HG02938 (cell line): ENCODE data around the gene ATP5F1A.
"Not testable (repeated sequence)": the region's sequence is repeated elsewhere in the genome, so short reads cannot be mapped to it uniquely, and the experiment has no call there.

Source experiments
- ATAC-seq: cut with Tn5 transposase; IDR thresholded peaks from one replicate; pipeline ENCODE4 v1.9.1; 2021; ENCODE audit warnings: mild to moderate bottlenecking, moderate library complexity; ENCODE audit not compliant: unreplicated experiment

Gene ATP5F1A

DNA sequence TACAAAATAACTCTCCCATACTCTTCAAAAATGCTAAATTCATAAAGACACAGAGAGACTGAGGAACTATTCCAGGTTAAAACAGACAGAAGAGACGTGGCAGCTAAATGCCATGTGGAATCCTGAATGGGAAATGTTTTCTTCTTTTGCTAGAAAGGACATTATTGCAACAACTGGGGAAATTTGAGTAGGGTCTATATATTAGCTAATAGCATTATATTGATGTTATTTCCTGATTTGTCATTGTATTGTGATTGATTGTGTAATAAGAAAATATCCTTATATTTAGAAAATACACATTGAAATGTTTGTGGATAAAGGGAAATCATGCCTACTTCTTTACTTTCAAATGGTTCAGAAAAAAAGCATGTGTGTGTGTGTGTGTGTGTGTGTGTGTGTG is 49.5 kb downstream of the ATP5F1A start:
- ATAC-seq, result no peak

DNA sequence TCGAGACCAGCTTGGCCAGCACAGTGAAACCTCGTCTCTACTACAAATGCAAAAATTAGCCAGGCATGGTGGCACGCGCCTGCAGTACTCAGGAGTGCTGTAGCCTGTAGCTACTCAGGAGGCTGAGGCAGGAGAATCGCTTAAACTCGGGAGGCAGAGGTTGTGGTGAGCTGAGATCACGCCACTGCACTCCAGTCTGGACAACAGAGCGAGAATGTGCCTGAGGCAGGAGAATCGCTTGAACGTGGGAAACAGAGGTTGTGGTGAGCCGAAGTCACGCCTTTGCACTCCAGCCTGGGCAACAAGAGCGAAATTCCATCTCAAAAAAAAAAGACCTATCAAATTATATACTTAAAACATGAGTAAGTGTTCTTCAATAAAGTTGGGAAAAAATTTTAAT is 50.7 kb downstream of the ATP5F1A start:
- not testable (repeated sequence) for ATAC-seq

DNA sequence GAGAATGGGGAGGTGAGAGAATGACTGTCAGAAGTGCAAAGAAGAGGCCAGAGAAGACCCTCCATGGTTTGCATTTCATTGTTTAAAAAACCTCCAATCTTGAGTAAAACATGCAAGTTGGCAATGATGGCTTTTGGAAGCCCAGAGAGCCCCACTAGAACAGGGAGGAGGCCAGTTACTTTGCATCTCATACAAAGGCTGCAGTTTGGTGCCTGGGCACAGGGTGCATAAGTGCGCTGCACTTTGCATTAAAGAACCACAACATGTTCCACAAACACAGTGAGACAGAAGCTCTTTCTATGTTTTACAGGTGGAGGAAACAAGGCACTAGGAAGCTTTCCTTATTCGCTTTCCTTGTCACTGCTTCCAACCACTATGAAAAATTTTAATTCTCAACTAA is 51.4 kb downstream of the ATP5F1A start:
- no peak for ATAC-seq

DNA sequence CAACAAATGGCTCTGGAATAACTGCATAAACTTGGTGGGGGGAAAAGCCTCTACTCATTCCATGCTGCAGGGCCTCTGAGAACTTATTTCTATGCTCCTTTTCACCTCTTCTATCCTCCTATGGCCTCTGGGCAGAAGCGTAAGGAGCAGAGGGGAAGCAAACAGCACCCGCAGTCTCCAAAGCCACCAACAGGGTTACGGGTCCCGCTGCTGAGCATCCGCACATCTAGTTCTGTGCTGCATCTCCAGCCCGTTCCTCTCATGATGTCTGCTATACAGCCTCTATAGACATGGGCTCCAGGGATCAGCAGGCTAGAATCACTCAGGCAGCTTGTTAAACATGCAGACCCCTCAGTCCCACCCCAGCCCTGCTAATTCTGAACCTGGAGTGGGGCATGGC is 52.0 kb downstream of the ATP5F1A start:
- no peak for ATAC-seq

DNA sequence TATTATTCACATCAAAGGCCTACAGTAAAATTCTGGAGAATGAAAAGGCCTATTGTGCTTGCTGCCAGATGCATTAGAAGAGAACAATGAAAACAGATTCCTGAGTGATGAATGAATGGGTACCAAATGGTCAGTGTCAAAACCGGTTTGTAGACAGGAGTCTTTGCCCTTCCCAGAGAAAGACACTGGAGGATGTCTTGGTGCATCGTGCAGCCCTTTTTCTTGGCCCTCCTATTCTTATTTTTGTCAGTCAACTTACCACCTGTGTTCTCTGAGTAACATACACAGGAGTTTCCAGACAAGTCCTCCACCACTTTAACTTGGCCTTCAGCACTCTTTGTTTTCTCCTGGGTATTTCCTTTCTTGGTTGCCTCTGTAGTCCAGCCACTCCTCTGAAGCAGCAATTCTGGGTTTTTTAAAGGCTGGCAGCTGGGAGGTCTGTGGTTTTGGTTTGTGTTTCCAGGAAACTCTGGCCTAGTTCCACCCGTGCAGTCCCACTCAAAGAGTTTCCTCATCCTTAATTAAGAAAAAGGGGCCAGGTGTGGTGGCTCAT is 55.4 kb downstream of the ATP5F1A start:
- ATAC-seq, result no peak

GRCh38 chr18:46040747-46041104 is 57.4 kb downstream of the ATP5F1A start:
- ATAC-seq, result no peak

DNA sequence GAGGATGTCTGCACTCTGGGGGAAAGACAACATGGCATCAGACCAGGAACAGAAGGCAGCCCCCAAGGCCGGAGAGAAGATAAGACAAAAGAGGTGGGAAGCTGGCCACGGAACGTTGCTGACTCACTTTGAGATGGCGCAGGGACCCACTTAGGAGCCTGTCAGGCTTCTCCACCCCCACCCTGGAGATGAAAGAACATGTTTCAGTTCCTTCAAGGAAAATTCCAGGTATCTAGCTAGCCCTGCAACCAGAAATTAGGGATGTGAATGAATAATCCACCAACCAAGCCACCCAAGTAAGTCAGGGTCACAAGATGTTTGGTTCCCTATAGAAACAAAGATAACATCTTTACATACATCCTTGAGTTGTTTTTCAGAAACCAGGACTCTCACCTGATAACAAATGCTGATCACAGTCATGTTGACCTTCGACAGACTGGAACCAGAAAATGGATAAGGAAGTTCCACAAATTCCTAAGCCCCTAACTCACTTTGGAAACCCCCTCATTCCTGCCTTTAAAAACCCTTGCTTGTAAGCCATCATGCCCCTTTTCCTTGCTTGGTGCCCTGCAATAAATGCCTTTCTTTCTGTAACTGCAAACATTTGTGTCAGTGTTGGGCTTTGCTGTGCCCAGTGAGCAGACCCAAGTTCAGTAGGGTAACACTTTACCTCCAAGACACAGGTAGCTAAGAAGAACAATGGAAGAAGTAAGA is 57.9 kb downstream of the ATP5F1A start:
- ATAC-seq, result no peak

GRCh38 chr18:46037512-46038305 is 60.4 kb downstream of the ATP5F1A start:
- ATAC-seq, result no peak

DNA sequence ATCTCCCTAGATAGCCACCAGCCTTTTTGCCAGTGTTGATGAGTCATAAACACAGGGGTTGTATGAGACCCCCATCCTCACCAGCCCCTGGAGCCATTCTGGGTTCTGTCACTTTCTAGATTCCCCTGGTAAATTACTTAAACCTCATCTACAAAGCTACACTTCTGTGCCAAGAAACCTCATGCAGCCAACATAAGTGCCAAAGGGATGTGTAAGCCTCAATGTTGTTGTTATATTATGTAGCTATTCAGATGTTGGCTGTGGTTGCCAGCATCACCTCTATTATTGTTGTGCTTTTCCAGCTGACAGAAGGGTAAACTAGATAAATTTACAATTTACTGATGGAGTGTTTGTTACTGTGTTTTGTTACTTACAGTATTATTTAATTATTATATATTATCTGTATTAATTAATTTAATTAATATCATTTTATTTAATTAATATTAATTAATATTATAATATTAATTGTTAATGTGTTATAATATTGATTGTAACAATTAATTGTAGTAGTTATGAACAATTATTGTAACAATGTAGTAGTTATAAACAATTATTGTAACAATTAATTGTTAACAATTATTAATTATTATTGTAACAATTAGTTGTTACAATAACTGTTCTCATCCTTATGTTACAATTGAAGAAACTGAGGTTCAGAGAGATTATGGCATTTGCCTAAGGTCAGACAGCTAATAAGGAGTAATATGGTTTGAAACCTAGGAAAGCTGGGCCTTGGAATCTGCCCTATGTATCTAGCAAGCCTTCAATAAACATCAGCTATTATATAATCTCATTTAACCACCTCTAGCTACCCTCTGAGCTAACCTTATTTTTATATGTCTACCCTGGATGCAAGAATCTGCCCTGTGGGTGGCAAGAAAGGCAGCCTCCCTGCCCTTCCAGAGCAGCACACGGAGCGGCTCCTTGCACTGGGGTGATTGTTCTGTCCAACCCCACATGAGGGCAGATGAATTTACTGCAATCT is 62.1 kb downstream of the ATP5F1A start:
- ATAC-seq, result no peak

- ATAC-seq, result no peak
These were observed 63.9 kb downstream of the ATP5F1A start for GRCh38 chr18:46034230-46034629.

- ATAC-seq, result no peak
These were observed 66.4 kb downstream of the ATP5F1A start for GRCh38 chr18:46031741-46032140.
